HG03045 (cell line): ENCODE results near the gene LRRN3.

ENCODE experiments used
- ATAC-seq: cut with Tn5 transposase; IDR thresholded peaks from one replicate; pipeline ENCODE4 v1.9.1; 2021; ENCODE audit warnings: mild to moderate bottlenecking, moderate library complexity; ENCODE audit not compliant: unreplicated experiment

The LRRN3 gene

DNA sequence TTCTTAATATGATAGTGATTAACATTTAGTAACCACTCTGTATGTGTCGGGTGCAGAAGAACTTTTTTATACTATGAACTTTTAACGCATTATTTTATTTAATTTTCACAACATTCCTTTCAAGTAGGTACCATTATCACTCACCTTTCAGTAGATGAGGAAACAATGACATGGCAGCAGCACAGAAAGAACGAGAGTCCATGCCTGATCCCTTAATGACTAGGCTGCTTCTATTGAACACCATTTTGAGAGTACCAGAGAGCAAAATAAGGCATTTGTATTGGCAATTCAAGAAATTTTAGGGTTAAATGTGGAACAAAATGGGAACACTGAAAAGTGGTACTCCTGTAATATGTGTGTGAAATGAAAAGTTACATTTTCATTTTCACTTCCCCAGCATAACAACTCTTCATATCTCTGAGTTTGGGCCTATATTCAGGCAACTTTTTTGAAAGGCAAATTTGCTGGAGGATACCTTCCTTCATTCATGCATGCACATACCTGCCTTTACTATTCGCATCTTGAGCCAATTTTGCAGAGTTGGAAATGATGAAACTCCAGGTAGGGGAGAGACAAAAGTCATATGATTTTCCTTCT is 12.8 kb downstream of the LRRN3 start:
- ATAC-seq: peak; percentile 74

DNA sequence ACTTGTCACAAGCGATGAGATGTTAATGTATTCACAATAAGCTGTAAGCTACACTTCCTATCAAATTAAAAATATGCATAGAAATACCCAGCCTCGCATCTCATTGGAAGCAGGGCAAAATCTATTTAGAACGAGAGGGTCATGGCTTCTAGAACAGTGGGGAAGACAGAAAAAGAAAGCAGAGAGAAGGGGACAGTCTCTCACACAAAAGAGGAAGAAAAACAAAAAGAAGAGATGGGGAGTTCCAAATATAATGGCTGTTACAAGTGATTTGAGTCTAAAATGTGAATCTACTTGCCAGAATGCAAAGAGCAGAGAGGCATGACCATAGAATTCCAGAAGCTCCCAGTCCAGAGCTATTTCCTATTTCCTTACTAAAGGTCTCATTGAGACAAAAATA is 13.8 kb downstream of the LRRN3 start:
- ATAC-seq: no peak

DNA sequence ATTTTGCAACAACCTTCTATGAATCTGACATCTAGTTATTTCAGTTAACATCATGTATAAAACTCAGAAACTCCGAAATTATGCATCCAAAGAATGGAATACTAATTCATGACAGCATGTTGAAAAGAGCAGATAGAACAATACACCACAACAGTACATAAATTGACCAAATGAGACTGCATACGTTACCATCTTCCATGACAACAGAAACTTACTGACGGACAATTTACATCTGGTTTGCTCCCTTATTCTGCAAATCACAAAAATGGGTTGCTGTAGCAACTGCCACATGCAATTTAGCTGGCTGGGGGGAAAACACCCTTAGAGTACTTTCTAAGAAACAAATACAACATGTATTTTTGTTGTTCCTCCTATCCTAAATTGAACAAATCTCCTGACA is 14.3 kb downstream of the LRRN3 start:
- ATAC-seq: no peak

DNA sequence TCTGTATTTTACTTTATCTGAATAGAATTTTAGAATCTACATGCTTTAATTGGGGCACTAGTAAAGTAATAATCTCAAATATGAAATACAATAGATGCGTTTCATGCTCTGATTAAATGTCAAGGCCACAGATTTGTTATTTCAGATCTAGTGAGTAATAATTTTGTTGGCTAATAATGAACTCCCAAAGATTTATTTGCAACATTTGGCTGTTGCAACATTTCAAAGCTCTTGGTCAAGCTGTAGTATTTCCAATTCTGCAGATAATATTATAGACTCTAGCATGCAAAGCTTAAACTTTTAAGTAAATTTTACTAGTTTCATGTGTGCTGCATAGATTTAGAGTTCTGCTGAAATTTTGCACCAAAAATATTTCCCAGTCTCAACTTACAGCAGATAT is 16.7 kb downstream of the LRRN3 start:
- ATAC-seq: no peak

DNA sequence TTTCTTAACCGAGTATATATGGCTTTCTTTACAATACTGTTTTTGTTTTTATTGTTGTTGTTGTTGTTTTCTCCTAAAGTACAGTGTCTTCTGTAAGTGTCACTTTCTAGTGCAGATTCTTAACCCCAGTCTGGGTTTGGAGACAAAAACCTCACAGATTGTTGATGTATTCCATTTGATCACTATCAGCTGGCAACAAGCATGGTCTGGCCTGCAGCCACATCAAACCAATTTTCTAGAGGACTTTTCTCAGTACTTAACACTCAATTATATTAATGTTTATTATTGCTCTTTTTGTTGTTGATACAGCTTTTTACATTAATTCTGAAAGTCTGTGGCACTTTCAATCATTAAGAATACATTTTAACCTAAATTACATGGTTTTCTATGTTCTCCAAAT is 17.1 kb downstream of the LRRN3 start:
- ATAC-seq: no peak

DNA sequence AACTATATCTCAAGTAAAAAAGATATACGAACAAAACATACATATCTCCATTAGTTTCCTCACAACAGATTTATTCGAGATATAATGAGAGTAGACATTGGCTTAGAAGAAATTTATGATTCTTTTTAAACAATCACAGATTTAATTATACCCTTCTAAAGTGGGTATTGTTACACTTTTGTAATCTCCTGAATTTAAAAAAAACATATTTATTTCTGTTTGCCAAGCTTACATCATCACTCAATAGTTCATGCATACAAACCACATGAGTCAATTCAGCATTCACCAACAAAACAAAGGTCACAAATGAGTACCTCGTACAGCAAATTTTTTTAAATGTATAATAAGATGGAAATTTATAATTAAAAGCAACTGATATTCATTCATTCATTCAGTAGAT is 17.6 kb downstream of the LRRN3 start:
- no peak for ATAC-seq

DNA sequence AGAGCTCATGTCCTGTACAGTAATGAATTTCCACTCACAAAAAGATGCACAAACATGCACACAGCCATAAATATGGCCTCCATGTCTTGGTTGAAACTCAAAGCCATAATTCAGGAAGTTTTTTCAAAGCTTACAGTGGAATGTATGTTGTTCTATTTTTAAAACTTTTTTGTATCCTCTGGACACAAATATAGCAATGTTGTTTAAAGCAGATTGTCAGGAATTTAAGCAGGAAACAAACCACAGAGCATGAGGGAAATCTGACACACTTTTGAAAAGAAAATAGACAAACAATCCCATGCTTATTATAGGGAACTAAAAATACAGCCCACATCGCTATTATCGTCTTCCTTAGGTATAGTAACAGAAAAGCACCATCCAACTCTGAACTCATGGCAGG is 21.5 kb downstream of the LRRN3 start:
- no peak for ATAC-seq

DNA sequence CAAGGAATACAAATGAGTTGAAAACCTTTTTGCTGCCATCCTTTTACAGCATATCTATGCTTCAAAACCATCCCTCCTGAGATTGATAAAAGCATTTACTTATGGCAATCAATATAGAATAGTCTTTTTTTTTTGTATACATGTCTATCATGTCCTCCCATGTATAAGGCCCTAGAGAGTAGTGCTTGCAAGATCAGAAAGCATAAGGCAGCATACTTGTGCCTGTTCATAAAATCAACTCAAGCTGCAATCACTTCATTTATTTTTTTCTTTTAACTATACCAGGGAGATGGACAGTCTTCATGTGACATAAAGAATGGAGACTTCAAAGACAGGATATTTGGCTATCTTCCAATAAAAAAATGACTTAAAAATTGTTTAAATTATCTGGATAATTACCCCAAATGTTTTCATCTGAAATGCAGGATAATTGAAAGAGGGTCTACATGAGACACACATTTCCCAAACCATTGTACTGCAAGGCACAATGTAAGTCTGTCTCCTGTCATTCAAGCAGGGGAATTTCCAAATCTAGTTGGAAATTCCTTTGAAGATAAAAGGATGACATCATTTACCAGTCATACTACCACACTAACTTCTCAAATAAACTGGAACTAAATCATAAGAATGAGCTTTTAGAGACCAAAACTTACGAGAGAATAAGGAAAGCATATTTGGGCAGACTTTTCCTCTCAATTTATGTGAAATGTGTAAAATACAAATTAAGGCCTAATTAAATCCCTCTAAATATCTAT is 22.5 kb downstream of the LRRN3 start:
- peak; percentile 79 for ATAC-seq

DNA sequence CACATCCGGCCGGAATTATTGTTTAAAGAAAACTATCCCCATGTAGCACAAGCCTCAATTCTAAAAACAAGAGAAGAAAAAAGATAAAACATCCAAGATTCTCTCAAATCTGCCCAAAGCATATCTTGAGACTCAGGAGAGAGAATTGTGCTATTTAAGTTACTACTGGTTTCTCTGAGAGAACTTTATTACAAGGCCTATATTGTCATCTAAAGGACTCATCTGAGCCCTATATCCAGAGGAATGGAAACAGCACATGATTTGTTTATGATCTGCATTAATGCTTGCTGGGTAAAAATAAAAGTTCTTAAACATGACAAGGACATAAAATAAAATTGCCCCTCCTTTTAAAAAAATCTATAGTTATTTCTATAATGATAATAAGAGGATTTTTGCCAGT is 25.0 kb downstream of the LRRN3 start:
- no peak for ATAC-seq

DNA sequence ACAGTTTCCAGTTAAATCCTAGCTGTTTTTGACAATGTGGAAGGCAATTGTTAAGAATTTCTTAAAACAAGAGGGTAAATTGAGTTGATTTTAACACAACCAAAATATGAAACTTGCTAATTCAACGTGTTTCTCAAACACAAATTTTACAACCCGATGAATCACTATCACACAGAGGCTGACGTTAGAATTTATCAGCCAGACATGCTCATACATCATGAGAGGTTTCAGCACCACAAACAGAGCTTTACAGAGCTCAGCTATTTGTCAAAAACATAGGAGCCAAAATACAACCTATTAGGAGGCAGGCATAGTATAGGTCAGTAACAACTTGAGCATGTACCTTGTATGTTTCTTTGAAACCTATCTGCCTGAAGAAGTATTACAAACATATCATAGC is 36.1 kb downstream of the LRRN3 start:
- ATAC-seq: no peak

DNA sequence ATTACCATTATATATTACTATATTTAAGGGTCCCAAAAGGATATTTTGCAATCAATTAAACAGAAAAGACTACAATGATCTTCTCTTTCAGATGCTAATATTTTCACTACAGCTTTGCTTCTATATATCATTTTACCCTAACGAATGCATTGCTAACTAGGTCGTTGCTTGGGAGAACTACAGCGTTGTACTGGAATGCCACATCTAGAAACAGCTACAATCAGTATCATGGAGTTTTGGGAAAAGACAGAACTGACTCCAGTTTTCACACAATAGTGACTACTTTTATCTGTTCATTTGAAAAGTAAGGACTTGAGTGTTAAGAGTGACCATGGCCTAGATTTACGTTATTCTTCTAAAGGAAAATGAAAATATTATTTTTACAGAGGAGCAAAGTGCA is 38.5 kb downstream of the LRRN3 start:
- ATAC-seq: no peak

DNA sequence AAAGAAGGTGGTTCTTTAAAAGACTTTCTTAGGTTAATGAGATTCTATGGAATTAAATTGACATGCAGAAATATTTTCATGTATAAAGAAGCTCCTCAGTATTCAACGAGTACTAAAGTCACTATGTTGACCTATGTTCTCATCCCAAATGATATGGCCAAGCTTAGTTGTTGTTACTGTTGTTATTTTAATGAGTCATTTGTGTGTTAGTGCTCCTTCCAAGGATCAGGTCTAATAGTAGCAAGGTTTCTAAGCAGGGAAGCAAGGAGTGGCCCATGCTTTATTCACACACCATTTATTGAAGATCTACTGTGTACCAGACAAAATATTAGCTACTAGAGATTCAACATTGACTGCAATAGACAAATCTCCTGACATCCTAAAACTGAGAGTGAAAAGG is 41.9 kb downstream of the LRRN3 start:
- no peak for ATAC-seq

DNA sequence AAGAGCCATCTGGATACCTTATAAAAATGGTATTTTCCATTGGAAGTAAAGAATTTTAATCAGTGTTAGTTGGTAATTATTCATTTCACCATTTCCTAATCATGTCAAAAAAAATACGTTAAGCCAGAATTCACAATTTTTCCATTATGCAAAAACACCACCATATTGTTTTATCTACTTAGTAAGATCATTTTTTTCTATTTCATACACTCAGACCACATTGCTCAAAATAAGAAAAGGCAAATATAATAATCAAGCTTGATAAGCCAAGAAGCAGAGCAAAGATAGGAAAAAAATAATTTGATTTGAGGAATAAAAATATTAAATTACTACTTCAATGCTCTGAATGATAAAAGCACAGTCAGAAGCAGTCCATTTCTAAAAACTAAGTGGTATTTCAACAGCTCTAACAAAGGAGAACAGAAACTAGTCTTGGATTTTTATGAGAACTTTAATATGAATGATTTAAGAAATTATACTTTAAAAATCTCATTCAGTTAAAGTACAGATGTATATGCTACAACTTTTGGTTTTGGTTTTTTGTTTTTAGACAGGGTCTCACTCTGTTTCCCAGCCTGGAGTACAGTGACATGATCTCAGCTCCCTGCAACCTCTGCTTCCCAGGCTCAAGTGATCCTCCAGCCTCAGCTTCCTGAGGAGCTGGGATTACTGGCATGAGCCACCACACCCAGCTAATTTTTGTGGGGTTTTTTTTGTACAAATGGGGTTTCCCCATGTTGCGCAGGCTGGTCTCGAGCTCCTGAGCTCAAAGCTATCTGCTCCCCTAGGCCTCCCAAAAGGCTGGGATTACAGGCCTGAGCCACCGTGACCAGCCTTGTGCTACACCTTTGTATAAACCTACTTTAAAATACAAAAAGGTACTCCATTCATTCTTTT is 46.6 kb downstream of the LRRN3 start:
- ATAC-seq: peak; percentile 85

DNA sequence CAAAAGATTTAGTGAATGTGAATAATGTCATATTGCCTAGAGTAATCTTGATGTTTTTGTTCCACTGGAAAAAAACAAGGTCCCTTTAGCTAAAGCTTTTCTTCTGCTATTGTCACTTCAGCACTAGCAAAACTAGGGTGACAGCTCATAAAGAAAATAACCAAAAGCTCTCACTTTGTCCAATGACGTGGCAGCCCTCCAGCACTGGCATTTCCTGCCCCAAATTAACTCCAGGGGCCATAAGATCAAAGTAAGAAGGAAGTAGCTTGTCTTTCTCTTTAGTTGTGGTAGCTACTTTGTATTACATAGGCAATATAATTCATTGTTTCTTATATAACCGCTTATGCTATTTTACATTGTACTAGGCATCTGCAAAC is 47.3 kb downstream of the LRRN3 start:
- peak; percentile 91 for ATAC-seq

DNA sequence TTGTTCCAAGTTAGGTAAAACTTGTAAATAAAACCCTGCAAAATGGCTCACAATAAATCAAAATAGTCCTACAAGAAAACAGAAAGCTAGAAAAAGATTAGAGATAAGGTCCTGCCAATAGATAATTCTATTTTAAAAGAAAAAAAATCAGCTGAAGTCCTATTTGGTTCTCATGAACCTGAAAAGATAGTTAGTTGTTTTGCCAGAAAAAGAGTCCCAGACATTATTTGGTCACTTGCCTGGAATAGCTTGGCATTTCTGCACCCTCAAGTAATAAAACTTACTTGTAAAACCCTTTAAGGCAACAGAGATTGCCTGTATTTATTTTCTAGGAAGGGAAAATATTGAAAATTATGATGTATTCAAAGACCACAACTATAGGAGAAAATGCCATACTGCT is 47.7 kb downstream of the LRRN3 start:
- ATAC-seq: no peak

DNA sequence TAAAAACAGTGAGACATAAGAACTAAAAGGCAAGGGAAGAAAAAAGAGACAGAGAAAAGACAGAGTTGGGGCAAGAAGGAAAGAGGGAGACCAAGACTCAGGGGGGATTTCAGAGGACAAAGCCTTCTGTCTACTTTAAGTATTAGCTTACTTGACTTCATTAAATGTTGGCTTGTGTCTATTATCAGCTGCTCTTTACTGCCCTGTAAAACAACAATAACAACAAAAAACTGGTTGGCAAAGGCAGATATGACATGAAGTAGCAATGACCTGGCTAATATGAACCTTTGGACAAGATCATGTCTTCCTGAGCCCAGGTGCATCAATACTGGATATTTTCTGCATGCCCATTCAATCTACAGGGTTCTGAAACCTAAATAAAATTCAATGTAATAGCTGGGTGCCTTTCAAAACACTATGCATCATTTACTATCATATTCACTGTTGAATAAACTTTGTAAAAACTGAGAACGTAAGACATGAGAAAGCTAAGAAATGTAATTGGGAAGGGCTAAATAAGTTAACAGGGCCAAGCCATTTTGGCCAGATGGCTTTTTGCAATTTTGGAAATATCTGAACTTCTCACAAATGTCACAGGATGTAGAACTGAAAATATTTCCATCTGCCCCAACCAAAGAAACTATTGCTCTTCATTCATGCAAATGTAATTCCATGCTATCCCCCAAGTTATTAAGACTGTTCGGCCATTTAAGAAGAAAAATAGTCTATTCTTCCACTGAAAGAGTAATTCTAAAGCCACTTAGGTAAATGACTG is 49.4 kb downstream of the LRRN3 start:
- ATAC-seq: no peak

DNA sequence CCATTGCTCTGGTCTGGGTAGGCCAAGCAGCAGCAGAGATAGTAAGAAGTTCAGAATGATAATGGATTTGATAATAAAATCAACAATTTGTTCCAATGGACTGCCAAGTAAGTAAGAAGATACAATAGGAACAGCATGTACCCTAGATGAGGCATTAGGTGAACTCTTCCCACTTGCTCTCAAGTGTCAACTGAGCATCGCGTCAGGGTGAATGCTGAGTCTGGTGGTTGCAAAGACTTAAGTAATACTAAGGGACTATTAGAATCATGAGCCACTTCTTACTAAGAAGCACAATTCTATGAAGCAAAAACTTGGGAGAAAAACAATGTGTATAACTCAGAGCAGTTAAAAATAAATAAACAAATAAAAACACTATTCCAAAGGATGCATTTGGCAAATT is 54.5 kb downstream of the LRRN3 start:
- no peak for ATAC-seq

DNA sequence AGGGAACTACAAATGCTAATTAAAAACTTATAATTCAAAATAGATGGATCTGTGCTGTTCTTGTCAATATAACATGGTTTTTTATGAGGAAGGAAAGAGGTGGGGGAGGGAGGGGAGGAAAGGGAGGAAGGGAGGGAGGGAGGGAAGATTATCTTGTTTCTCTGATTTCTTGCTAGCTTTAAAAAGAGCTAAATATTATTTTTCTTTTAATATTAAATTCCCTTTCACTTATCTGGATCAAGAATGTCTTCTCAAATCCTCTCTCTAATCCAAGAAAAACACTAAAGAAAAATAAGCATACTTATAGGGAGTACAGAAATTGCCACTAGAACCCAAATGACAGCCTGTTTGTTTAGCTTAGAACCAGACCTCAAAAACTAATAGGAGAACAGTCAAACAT is 55.2 kb downstream of the LRRN3 start:
- no peak for ATAC-seq

DNA sequence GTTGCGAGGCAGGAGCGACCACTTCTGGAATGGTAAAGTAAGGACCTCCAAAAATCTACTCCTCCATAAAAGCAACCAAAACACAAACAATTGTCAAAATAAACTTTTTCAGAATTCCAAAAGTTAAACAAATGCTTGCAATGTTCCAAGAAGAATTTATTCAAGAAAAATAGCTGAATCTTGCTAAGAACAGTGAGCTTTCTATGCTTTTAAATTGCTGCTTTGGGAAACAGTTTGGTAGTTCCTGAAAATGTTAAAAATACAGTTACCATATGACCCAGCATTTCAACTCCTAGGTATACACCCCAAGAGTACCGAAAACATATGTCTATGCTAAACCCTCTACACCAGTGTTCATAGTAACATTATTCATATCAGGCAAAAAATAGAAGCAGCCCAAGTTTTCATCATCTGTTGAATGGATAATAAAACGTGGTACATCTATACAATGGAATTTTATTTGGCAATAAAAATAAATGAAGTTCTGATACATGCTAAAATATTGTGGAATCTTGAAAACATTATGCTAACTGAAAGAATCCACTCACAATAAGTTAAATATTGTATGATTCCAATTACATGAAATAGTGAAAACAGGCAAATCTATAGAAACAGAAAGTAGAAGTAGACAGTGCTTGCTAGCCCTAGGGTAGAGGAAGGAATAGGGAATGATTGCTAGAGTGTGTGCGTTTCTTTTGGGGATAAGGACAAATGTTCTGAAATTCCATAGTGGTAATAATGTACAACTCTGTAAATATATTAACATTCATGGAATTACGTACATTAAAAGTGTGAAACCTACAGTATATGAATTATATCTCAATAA is 57.0 kb downstream of the LRRN3 start:
- ATAC-seq: no peak

DNA sequence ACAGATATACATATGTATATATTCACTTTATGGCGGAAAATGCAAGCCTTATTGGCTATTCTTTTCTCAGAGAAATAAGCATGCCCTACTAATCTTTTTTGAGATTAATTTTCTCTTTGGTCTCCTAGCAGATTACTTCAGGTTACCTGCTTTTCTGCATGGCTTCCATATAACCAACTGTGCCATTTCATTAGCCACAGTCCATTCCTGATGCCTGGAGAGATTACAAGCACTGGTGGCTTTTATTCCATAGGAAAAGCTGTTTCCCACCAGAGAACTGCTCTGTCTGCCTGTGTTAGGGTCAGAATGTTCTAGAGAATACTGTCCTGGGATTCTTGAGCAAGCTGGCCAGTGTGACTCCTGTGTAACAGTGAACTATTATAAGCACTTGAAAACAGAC is 59.8 kb downstream of the LRRN3 start:
- no peak for ATAC-seq
